Breast epithelium (tissue), 4 donors: ENCODE data around the gene SCAP. TPM values are rescaled to one million over a fixed set of nuclear protein-coding genes. Genes with fewer than 3 reads are reported as not detected.
A peak's percentile ranks its signal among the peaks of the same experiment; 100 is the strongest.
"Not testable (repeated sequence)": the region's sequence is repeated elsewhere in the genome, so short reads cannot be mapped to it uniquely, and the experiment has no call there.

Experiments
- DNase-seq, 2 donors: peaks; one replicate each; pipeline ENCODE4 v3.0.0-alpha.2; 2019; ENCODE audit warnings: low spot score in 2 of 2
- H3K27ac ChIP-seq, 2 donors: fragments of 200-600 bp; sonication (generic) in 1 of 2; one replicate each; pipeline ENCODE4 v1.5.1; 2016 to 2019; ENCODE audit warnings: mild to moderate bottlenecking in 1 of 2
- H3K27me3 ChIP-seq, 2 donors: fragments of 200-600 bp; sonication (generic) in 1 of 2; one replicate each; pipeline versions ENCODE4 v1.5.1 to v1.6.0; 2017 to 2019; ENCODE audit warnings: control low read depth in 1 of 2, mild to moderate bottlenecking in 1 of 2
- H3K36me3 ChIP-seq: fragments of 200-600 bp; one replicate; pipeline ENCODE4 v1.5.1; 2019
- H3K4me1 ChIP-seq, 2 donors: fragments of 200-600 bp; sonication (generic); one replicate each; pipeline ENCODE4 v1.5.1; 2016 to 2019; ENCODE audit warnings: control low read depth in 1 of 2
- H3K4me3 ChIP-seq, 3 donors: fragments of 200-600 bp; sonication (generic); 1 replicate in 2 of 3; 2 replicates in 1 of 3; pipeline ENCODE4 v1.5.1; 2016 to 2019; ENCODE audit warnings: mild to moderate bottlenecking in 3 of 3, moderate library complexity in 2 of 3
- H3K9me3 ChIP-seq, 2 donors: fragments of 200-600 bp; sonication (generic) in 1 of 2; one replicate each; pipeline ENCODE4 v1.5.1; 2016 to 2019; ENCODE audit warnings: control low read depth in 1 of 2
- POLR2A ChIP-seq: fragments of 450-650 bp; IDR thresholded peaks from one replicate; pipeline ENCODE4 v1.6.1; 2016; ENCODE audit warnings: antibody characterized with exemption, mild to moderate bottlenecking, moderate library complexity
- POLR2AphosphoS5 ChIP-seq, 3 donors: sonication (generic); formaldehyde crosslinking; IDR thresholded peaks; one replicate each; pipeline ENCODE4 v1.6.1; 2017; ENCODE audit warnings: antibody characterized with exemption in 3 of 3
- intact Hi-C: fragments of 100-400 bp; cut with DNase I; formaldehyde crosslinking; loops from one replicate; pipeline ENCODE4 v1.15.1; 2023; ENCODE audit warnings: low total_unique reads
- total RNA-seq, 3 donors: library from RNA; depleted of rRNA; stranded (reverse); fragments of >200 nt; gene quantifications; one replicate each; pipeline ENCODE4 v1.1.0, GENCODE V29; 2016
- TF ChIP-seq, protein P1 (sequence below), 3 donors: fragments of 450-650 bp; IDR thresholded peaks; one replicate each; pipeline ENCODE4 v1.5.1; 2016 to 2017; ENCODE audit warnings: antibody characterized with exemption in 3 of 3, mild to moderate bottlenecking in 3 of 3, moderate library complexity in 3 of 3

The SCAP gene
- total RNA-seq, 3 donors from 2014 or later = 54.7 to 78.0 (median 72.7) TPM

DNA sequence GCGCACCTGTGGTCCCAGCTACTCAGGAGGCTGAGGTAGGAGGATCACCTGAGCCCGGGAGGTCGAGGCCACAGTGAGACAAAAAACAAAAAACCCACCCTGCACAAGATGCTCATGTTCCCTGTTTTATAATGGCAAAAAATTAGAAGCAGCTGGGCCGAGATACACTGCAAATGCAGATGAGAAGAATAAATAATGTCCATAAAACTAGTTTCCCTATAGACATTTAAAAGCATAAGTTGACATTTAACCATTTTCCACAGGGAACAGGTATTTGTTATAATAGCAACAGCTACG lies 537 bp upstream of the SCAP start:
- no peaks in the 10 kb centered on the region for H3K9me3 ChIP-seq
- H3K4me1 ChIP-seq = peaks cover 0 to 13% of the 10 kb centered on the region in 2 donors
- H3K36me3 ChIP-seq = no peaks in the 10 kb centered on the region
- H3K27me3 ChIP-seq = no peaks in the 10 kb centered on the region
- intact Hi-C loops = no loop called here
- H3K27ac ChIP-seq = peak overlapping the region; percentile 91
- TF ChIP-seq, protein P1, sequence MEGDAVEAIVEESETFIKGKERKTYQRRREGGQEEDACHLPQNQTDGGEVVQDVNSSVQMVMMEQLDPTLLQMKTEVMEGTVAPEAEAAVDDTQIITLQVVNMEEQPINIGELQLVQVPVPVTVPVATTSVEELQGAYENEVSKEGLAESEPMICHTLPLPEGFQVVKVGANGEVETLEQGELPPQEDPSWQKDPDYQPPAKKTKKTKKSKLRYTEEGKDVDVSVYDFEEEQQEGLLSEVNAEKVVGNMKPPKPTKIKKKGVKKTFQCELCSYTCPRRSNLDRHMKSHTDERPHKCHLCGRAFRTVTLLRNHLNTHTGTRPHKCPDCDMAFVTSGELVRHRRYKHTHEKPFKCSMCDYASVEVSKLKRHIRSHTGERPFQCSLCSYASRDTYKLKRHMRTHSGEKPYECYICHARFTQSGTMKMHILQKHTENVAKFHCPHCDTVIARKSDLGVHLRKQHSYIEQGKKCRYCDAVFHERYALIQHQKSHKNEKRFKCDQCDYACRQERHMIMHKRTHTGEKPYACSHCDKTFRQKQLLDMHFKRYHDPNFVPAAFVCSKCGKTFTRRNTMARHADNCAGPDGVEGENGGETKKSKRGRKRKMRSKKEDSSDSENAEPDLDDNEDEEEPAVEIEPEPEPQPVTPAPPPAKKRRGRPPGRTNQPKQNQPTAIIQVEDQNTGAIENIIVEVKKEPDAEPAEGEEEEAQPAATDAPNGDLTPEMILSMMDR (IDR thresholded peaks at IDR 0.05) = no peak
- TF ChIP-seq POLR2AphosphoS5 (IDR thresholded peaks at IDR 0.05) = no peak
- TF ChIP-seq POLR2A = no peak
- H3K4me3 ChIP-seq = peak overlapping the region; percentile 92 to 98 (median 92)
- DNase-seq = no peak

DNA sequence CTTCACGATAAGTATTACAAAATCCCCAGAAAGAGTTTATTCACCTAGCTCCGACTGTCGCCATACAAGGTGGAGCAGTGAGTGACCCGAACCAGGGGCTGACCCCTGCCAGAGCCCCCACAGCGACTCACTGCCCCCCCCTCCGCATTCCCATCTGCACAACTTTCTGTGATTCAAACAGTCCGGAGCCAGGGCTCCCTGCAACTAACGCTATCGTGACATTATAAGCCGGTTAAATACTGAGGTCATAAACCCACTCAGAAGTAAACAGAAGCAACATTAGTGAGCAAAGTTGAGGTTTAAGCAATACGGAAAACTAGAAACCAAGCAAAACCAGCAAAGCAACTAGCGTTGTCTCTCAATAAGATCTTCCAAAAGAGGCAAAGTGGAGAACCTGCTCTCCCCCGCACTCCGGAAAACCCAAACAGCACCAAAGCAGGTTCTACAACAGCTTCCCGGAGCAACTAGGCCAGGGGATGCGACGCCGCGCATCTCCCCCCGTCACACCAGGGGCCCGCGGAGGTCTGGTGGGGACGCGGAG lies 642 bp downstream of the SCAP start:
- H3K4me1 ChIP-seq = peaks cover 0 to 13% of the 10 kb centered on the region in 2 donors
- TF ChIP-seq POLR2AphosphoS5 (IDR thresholded peaks at IDR 0.05) = peak in 1 of 3 donors; percentile 5
- TF ChIP-seq, protein P1 (IDR thresholded peaks at IDR 0.05) = no peak
- no peaks in the 10 kb centered on the region for H3K27me3 ChIP-seq
- H3K27ac ChIP-seq = peak overlapping the region; percentile 91
- no peak for DNase-seq
- H3K4me3 ChIP-seq = peak overlapping the region; percentile 92 to 98 (median 92)
- no peaks in the 10 kb centered on the region for H3K9me3 ChIP-seq
- intact Hi-C loops = no loop called here
- no peaks in the 10 kb centered on the region for H3K36me3 ChIP-seq

DNA sequence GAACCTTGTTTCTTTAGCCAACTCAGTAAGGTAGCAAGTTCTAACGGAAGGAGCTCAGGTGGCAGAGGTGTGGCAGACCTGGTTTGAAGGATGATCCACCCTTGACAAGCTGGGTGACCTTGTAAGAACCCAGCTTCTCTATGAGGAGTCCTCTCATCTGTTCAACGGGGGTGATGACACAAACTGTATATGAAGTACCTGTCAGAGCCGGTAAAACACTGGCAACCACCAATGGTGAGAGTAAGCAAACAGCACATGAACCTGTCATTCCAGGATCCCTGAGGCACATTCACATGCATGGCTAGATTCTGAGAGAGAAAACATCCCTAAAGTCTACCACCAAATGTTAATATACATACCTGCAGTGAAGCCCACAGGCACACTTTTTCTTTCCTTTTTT lies 2.4 kb downstream of the SCAP start:
- TF ChIP-seq, protein P1 (IDR thresholded peaks at IDR 0.05) = no peak
- no peak for TF ChIP-seq POLR2A
- TF ChIP-seq POLR2AphosphoS5 (IDR thresholded peaks at IDR 0.05) = no peak
- Histone ChIP-seq H3K4me3 (no peak overlapping the region), H3K9me3 (no peaks in the 10 kb centered on the region), H3K4me1 (peaks cover 0 to 13% of the 10 kb centered on the region in 2 donors), H3K27ac (peak overlapping the region in 1 of 2 donors; percentile 54), H3K27me3 (no peaks in the 10 kb centered on the region), H3K36me3 (no peaks in the 10 kb centered on the region)
- intact Hi-C loops = no loop called here
- DNase-seq = peak in 1 of 2 donors; percentile 29

GRCh38 chr3:47469616-47470015 lies 6.1 kb downstream of the SCAP start:
- Histone ChIP-seq H3K27ac (no peak overlapping the region), H3K9me3 (no peaks in the 10 kb centered on the region)
- intact Hi-C loops = no loop called here

GRCh38 chr3:47468315-47468714 lies 7.4 kb downstream of the SCAP start:
- H3K9me3 ChIP-seq, H3K36me3 ChIP-seq, H3K4me3 ChIP-seq, DNase-seq, H3K27ac ChIP-seq, H3K27me3 ChIP-seq, intact Hi-C loops, H3K4me1 ChIP-seq: not testable (repeated sequence)

More at GRCh38 chr3:47469616-47470015, 6.1 kb downstream of the SCAP start:
- H3K36me3 ChIP-seq = no peaks in the 10 kb centered on the region
- H3K4me1 ChIP-seq = peaks cover 0 to 7% of the 10 kb centered on the region in 2 donors
- no peaks in the 10 kb centered on the region for H3K27me3 ChIP-seq
- no peak overlapping the region for H3K4me3 ChIP-seq
- TF ChIP-seq, protein P1 (IDR thresholded peaks at IDR 0.05) = no peak
- TF ChIP-seq POLR2A (no peak), POLR2AphosphoS5 (IDR thresholded peaks at IDR 0.05) (no peak)
- DNase-seq = peak in 1 of 2 donors; percentile 10

GRCh38 chr3:47464588-47464987 lies 11.2 kb downstream of the SCAP start:
- intact Hi-C loops = no loop called here
- no peak overlapping the region for H3K4me3 ChIP-seq
- no peaks in the 10 kb centered on the region for H3K36me3 ChIP-seq
- H3K27me3 ChIP-seq = no peaks in the 10 kb centered on the region
- H3K9me3 ChIP-seq = no peaks in the 10 kb centered on the region
- DNase-seq = no peak
- no peaks in the 10 kb centered on the region for H3K4me1 ChIP-seq
- H3K27ac ChIP-seq = no peak overlapping the region
- TF ChIP-seq POLR2AphosphoS5 (IDR thresholded peaks at IDR 0.05) = no peak
- TF ChIP-seq, protein P1 (IDR thresholded peaks at IDR 0.05) = no peak
- no peak for TF ChIP-seq POLR2A

DNA sequence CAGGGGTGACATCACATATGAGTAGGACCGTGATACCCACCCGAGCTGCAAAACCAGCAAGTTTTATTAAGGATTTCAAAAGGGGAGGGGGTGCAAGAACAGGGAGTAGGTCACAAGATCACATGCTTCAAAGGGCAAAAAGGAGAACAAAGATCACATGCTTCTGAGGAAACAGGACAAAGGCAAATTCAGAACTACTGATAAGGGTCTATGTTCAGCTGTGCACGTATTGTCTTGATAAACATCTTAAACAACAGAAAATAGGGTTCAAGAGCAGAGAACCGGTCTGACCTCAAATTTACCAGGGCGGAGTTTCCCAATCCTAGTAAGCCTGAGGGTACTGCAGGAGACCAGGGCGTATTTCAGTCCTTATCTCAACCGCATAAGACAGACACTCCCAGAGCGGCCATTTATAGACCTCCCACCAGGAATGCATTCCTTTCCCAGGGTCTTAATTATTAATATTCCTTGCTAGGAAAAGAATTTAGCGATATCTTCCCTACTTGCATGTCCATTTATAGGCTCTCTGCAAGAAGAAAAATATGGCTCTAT lies 16.1 kb downstream of the SCAP start:
- intact Hi-C loops, H3K27me3 ChIP-seq, H3K4me1 ChIP-seq, H3K9me3 ChIP-seq, H3K36me3 ChIP-seq, H3K27ac ChIP-seq, H3K4me3 ChIP-seq: not testable (repeated sequence)
- peak in 1 of 2 donors; percentile 5 for DNase-seq
